HG03521 (cell line): Measurements from ENCODE around the gene DNM3.

ENCODE experiments used
- ATAC-seq: cut with Tn5 transposase; IDR thresholded peaks from one replicate; pipeline ENCODE4 v1.9.1; 2021; ENCODE audit warnings: mild to moderate bottlenecking, moderate library complexity; ENCODE audit not compliant: unreplicated experiment

Gene DNM3

DNA sequence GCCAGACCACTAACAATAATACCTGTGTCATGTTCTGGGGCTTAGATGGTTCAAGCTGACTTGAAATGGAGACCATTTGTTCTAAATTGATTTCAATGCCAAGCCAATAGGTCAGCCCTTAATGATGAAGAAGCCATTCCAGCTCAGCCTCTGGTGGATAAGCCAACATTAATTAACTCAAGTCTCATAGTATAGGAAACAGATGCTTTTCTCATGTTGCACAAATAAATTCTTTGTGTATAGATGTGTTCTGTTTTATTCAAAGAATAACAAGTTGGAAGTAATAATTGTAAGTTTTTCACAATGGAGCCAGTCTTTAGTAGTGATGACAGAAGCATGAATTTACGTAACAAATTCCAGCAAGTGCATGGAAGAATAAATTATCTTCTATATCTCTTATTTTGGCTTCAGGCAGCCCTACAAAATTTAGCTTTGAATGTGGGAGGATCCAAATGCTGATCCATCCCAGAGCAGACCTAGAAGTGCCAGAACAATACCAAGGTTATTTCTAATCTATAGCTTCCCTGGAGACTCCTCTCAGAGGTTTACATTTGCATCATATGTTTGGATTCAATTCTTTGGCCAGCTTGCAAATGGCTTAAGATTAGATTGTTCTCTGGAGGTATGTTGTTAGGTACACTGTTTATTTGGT is 536.9 kb downstream of the DNM3 start:
- ATAC-seq: no peak

- peak; percentile 89 for ATAC-seq
Observed at GRCh38 chr1:172380441-172381244, 539.3 kb downstream of the DNM3 start.

DNA sequence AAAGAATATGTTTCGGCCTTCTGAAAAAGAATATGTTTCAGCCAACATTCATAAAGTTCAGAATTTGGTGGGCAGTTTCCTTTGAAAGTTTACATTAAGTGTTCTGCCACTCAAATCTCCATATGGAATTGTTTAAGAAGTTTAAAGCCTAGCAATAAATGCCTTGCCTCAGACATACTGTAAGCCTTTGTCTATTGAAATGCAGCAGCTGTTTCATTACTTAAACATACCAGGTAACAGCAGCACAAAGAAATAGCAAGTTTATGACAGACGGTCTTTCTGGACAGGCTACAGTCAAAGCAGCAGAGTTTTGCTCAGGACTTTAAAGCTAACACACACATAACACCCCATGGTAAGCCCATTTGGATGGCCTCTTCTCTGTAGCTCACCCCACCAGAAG is 540.6 kb downstream of the DNM3 start:
- ATAC-seq: no peak

GRCh38 chr1:172382406-172382805 is 541.1 kb downstream of the DNM3 start:
- ATAC-seq: no peak

- no peak for ATAC-seq
Observed at GRCh38 chr1:172382990-172383389, 541.7 kb downstream of the DNM3 start.

- ATAC-seq: no peak
Observed at GRCh38 chr1:172383536-172383935, 542.2 kb downstream of the DNM3 start.

- ATAC-seq: no peak
Observed at GRCh38 chr1:172384656-172385055, 543.4 kb downstream of the DNM3 start.

DNA sequence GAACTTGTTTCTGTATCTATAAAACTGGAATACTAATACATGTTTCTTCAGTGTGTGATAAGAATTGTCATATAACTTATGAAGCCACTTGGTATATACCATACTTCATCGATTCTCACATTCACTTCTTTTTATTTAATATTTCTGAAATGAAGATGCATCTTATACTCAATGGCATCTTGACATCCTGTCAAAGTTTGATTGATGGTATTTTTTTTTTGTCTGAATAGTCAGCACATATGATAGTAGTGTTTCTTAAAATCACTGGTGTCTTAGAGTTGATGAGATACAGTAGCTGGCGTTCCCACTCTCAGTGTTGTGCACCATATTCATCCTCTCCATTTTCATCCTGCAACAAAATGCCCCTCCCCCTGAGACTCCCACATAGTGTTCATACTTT is 544.7 kb downstream of the DNM3 start:
- no peak for ATAC-seq

DNA sequence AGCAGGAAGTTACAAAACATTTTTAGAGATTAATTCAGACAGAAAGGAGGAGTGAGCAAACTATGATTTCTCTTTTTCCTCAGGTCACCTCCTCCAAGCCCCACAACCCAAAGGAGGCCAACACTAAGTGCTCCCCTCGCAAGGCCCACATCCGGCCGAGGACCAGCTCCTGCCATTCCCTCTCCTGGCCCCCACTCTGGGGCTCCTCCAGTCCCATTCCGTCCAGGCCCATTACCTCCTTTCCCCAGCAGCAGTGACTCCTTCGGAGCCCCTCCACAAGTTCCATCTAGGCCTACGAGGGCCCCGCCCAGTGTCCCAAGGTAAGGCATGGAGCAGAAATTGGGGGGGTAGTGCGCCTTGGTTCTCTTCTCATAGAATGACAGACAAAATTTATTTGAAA is 547.2 kb downstream of the DNM3 start:
- ATAC-seq: no peak

- ATAC-seq: no peak
Observed at GRCh38 chr1:172390301-172390682, 549.0 kb downstream of the DNM3 start.

GRCh38 chr1:172390683-172391551 is 549.6 kb downstream of the DNM3 start:
- peak; percentile 43 for ATAC-seq

DNA sequence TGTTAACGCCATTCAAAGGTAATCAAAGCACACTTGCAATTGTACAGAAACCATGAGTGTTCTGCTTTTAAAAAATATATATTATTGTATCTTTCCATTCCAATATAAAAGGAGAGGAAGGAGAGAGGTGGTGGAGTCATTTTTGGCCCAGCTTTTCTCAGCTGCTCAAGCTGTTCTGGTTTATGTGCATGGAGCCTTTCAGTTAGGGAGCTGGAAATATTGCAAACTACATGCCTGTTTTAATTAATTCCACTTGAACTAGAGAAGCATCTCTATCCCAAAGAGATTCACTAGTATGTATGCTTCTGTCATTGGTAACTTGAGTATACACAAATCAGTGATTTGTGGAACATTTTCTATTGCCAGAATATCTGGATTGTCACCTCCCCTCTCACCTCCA is 550.7 kb downstream of the DNM3 start:
- ATAC-seq: no peak

DNA sequence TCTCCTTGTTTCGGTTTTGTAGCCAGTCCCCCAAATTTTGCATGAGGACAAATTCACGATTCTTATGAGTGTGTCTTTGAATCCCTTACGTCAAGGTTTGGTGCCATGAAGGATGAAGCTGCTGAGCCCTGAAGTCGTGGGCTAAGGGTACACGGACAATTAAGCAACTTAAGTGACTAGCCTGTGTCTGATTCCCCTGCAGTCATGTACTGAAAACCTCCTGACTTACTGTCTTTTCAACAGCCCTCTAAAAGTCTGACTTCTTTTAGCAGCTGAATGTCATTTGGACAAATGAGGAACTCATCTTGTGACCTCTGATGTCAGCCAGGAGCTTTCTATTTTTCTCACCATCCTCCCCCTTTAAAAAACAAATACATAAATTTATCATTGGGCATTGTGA is 552.1 kb downstream of the DNM3 start:
- ATAC-seq: no peak

DNA sequence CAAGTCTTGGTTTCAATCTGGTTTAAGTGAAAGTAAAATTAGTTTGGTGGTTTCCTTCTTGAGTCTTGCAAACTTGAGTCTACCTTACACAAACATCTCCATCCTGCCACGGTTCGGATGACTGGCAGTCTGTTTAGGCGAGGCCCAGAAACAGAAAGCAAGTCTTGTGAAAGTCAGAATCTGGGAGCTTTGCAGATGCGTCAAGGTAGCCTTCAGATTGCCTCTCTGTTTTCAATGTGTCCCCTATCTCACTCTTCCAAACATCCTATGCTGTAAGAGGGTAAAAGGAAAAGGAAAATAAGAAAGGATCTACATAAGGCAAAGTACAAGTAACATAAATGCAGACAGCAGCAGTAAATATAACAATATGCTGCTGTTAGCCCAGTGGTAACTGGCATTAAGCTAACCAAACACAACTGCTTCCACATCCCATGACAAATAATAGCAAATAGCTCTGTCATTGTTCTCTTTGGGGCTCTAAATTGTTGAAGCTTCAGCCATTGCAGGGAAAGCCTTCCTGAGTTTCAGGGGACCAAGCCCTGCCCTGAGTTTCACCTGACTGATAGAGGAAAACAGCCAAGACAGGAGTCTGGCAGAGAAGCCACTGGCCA is 552.9 kb downstream of the DNM3 start:
- peak; percentile 84 for ATAC-seq

GRCh38 chr1:172394811-172395210 is 553.5 kb downstream of the DNM3 start:
- no peak for ATAC-seq

- ATAC-seq: no peak
Observed at GRCh38 chr1:172395576-172395975, 554.3 kb downstream of the DNM3 start.

- ATAC-seq: no peak
Observed at GRCh38 chr1:172397221-172397620, 555.9 kb downstream of the DNM3 start.

DNA sequence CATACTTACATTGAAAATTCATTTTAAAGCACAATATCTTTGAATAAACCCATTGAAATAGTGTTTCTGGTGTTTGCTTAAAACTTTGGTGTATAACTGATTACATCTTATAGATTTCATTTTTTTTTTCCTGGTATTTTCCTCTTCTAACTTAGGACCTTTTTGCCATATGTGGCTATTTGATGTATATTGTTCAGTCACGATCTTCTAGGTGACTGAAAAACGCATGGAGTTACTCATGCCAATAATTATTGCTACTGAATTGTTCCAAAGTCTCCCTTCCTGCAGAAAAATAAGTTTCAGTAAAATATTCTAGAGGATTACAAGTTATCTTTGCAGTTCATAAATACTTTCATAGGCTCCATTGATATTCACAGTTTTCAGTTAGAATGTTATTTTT is 556.3 kb downstream of the DNM3 start:
- ATAC-seq: no peak

GRCh38 chr1:172398193-172398592 is 556.9 kb downstream of the DNM3 start:
- no peak for ATAC-seq

DNA sequence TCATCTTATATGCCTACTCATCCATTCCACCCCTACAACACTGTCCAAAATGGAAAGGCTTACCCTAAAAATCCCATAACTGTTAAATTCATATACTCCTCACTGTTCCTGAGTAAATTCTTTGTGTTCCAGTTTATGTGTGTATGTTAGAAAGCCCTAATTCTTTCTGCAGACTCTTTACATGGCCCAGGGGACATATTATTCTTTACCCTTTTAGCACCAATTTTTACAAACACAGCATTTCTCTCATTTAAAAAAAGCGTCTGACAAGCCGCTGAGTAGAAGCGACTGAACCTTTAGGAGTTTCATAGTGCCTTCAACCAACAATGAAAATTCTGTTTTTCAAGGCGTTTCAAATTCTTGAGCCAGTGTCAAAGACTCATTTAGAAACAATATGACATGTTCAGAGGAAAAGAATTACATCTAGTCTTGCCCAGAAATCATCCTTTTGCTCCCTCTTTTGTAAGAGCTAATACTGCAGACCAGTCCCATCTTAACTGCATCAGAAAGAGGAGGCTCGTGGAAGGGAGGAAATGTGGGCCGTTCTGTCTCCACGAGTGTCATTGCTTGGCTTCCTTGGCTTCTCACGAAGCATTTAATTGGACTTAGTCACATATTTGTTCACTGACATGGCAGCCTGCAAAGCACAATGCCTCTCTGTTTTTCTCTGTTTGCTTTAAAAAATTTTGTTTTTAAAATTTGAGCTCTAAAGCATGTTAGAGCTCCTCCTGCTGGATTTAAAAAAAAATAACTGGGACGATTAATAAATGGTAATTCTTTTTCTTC is 557.9 kb downstream of the DNM3 start:
- ATAC-seq: no peak
